Astrocyte (in vitro differentiated cells and primary cell): ENCODE measurements around the gene LRRTM1.

Experiments used
- CTCF ChIP-seq: IDR thresholded peaks from 2 replicates; pipeline ENCODE4 v1.5.1; 2011; ENCODE audit warnings: low read depth, mild to moderate bottlenecking, inconsistent platforms, low read length, moderate library complexity; ENCODE audit not compliant: insufficient read depth
- EZH2 ChIP-seq: IDR thresholded peaks from 2 replicates; pipeline ENCODE4 v1.6.1; 2012; ENCODE audit warnings: mild to moderate bottlenecking, low read length, inconsistent platforms; ENCODE audit not compliant: insufficient read depth

DNA sequence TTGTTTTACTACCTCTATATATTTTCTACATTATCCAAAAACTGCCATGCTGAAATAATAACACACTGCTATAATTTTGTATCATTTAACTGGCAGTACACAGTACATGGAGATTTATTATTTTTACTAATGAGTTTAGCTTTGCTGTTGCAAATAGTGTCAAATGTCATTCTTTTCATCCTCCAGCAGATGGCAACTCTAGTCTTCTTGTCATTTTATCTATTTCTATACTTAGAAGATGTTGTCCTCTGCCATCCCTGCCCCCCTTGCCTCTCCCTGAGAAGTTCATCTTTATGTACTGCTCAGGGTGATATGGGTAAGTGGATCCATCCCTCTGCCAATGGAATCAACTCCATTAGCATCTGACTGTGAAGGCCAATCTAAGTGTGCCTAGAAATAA, 21.7 kb upstream of the LRRTM1 start:
- TF ChIP-seq CTCF (peak; percentile 42), EZH2 (no peak)
